Endothelial cell of umbilical vein (primary cell): ENCODE results near the gene SH3BGRL2. TPM values are rescaled to one million over a fixed set of nuclear protein-coding genes. Genes with fewer than 3 reads are reported as not detected.

Experiments used
- BruUV-seq: library from RNA; stranded (reverse); fragments of 400-500 nt; replicated peaks from 2 replicates; lab custom pipeline; 2021; lab: Mats Ljungman, UMichigan
- CTCF ChIA-PET: fragments of 300-600, 350-600 bp; sonication (Branson Sonifier 250); formaldehyde crosslinking; loops from one replicate; lab custom pipeline; 2021; ENCODE audit warnings: antibody characterized with exemption, inconsistent platforms; lab: Charles Lee
- POLR2A ChIA-PET: fragments of 300-600, 350-600 bp; sonication (Branson Sonifier 250); formaldehyde crosslinking; loops from one replicate; lab custom pipeline; 2021; ENCODE audit warnings: antibody characterized with exemption, inconsistent platforms; lab: Charles Lee
- DNase-seq: peaks from one replicate; pipeline ENCODE4 v3.0.0-alpha.2; 2011; ENCODE audit warnings: low read depth, low spot score
- FAIRE-seq: peaks from 2 replicates; lab custom pipeline; 2011; peaks lifted over from hg19 to GRCh38; lab: Jason Lieb, UNC
- H2AFZ ChIP-seq: 2 replicates; pipeline ENCODE4 v1.6.0; 2012; ENCODE audit warnings: low read depth, low read length, control low read depth, inconsistent platforms
- H3K27ac ChIP-seq: 2 replicates; pipeline ENCODE4 v1.5.1; 2011; ENCODE audit warnings: low read depth, mild to moderate bottlenecking, control low read depth, low read length, moderate library complexity; ENCODE audit not compliant: insufficient read depth
- H3K27me3 ChIP-seq, 2 experiments: 2 replicates each; pipeline versions ENCODE4 v1.6.0 to v1.6.1; 2011; ENCODE audit warnings: low read length in 2 of 2, mixed read lengths in 1 of 2; ENCODE audit not compliant: control insufficient read depth in 2 of 2, insufficient read depth in 2 of 2
- H3K36me3 ChIP-seq, 2 experiments: 2 replicates in 1 of 2; 3 replicates in 1 of 2; pipeline ENCODE4 v1.5.1; 2011; ENCODE audit warnings: low read length in 2 of 2, mild to moderate bottlenecking in 1 of 2, moderate library complexity in 1 of 2; ENCODE audit not compliant: control insufficient read depth in 2 of 2, insufficient read depth in 2 of 2; ENCODE audit errors: extremely low read depth in 1 of 2
- H3K4me1 ChIP-seq: 3 replicates; pipeline ENCODE4 v1.5.1; 2011; ENCODE audit warnings: mild to moderate bottlenecking, low read length; ENCODE audit not compliant: control insufficient read depth, insufficient read depth; ENCODE audit errors: extremely low read depth
- H3K4me2 ChIP-seq: 2 replicates; pipeline ENCODE4 v1.6.1; 2011; ENCODE audit warnings: low read length, control low read depth, mixed read lengths; ENCODE audit not compliant: insufficient read depth
- H3K4me3 ChIP-seq, 3 experiments: fragments of 200-600 bp in 1 of 3; sonication (generic), shearing (Covaris generic) in 1 of 3; replicated peaks in 1 of 3; 2 replicates each; pipeline ENCODE4 v1.5.1; 2011 to 2016; ENCODE audit warnings: control low read depth in 3 of 3, low read length in 3 of 3, mild to moderate bottlenecking in 2 of 3, inconsistent platforms in 1 of 3, low read depth in 1 of 3, moderate library complexity in 1 of 3; ENCODE audit not compliant: insufficient read depth in 1 of 3
- H3K79me2 ChIP-seq: 2 replicates; pipeline ENCODE4 v1.6.0; 2012; ENCODE audit warnings: low read length, inconsistent platforms; ENCODE audit not compliant: control insufficient read depth, insufficient read depth
- H3K9ac ChIP-seq: replicated peaks from 2 replicates; pipeline ENCODE3; 2011; ENCODE audit warnings: low read length, control low read depth; ENCODE audit not compliant: insufficient read depth; ENCODE audit errors: extremely low read depth
- H3K9me1 ChIP-seq: replicated peaks from 3 replicates; pipeline ENCODE4 v1.6.0; 2011; ENCODE audit warnings: mild to moderate bottlenecking, low read length; ENCODE audit not compliant: control insufficient read depth, insufficient read depth; ENCODE audit errors: extremely low read depth
- H3K9me3 ChIP-seq: replicated peaks from 2 replicates; pipeline ENCODE4 v1.5.1; 2012; ENCODE audit warnings: low read length, inconsistent platforms; ENCODE audit not compliant: control insufficient read depth, insufficient read depth
- H4K20me1 ChIP-seq: replicated peaks from 2 replicates; pipeline ENCODE3; 2011; ENCODE audit warnings: mild to moderate bottlenecking, low read length; ENCODE audit not compliant: control insufficient read depth, insufficient read depth; ENCODE audit errors: extremely low read depth
- CTCF ChIP-seq, 2 donors: IDR thresholded peaks; 1 replicate in 1 of 2; 2 replicates in 1 of 2; pipeline ENCODE4 v1.5.1; 2011; ENCODE audit warnings: low read length in 2 of 2, mild to moderate bottlenecking in 2 of 2, moderate library complexity in 2 of 2, control low read depth in 1 of 2, inconsistent platforms in 1 of 2, low read depth in 1 of 2; ENCODE audit not compliant: insufficient read depth in 1 of 2; ENCODE audit errors: extremely low read depth in 1 of 2
- EZH2 ChIP-seq: IDR thresholded peaks from 2 replicates; pipeline ENCODE4 v1.6.1; 2012; ENCODE audit warnings: borderline replicate concordance, low read depth, mild to moderate bottlenecking, moderate library complexity, low read length, inconsistent platforms; ENCODE audit not compliant: severe bottlenecking
- FOS ChIP-seq: IDR thresholded peaks from 2 replicates; pipeline ENCODE4 v1.6.1; 2011; ENCODE audit warnings: mild to moderate bottlenecking, low read length, moderate library complexity, borderline replicate concordance; ENCODE audit not compliant: insufficient read depth
- GATA2 ChIP-seq: IDR thresholded peaks from 2 replicates; pipeline ENCODE4 v1.7.0; 2011; ENCODE audit warnings: low read depth, mild to moderate bottlenecking, moderate library complexity, mixed read lengths, low read length; ENCODE audit not compliant: insufficient read length, insufficient read depth
- JUN ChIP-seq: IDR thresholded peaks from 2 replicates; pipeline ENCODE4 v1.6.1; 2011; ENCODE audit warnings: borderline replicate concordance, low read depth; ENCODE audit not compliant: insufficient read length, insufficient read depth
- MAX ChIP-seq: IDR thresholded peaks from 2 replicates; pipeline ENCODE4 v1.6.1; 2011; ENCODE audit not compliant: insufficient read depth, insufficient read length
- MYC ChIP-seq: IDR thresholded peaks from one replicate; pipeline ENCODE4 v1.6.1; 2011; ENCODE audit warnings: mild to moderate bottlenecking, low read depth, low read length
- POLR2A ChIP-seq: IDR thresholded peaks from 2 replicates; pipeline ENCODE4 v1.6.1; 2012; ENCODE audit warnings: low read depth, mild to moderate bottlenecking, control low read depth, low read length
- POLR2AphosphoS5 ChIP-seq: IDR thresholded peaks from 2 replicates; pipeline ENCODE4 v1.6.1; 2012; ENCODE audit warnings: low read depth, mild to moderate bottlenecking, control low read depth, low read length, moderate library complexity; ENCODE audit not compliant: insufficient read depth
- dilution Hi-C: fragments of 300-500 bp; cut with MboI; formaldehyde crosslinking; loops from one replicate; pipeline ENCODE4 v1.15.0; 2019; ENCODE audit warnings: low sequenced_read_pairs; ENCODE audit not compliant: extremely low pct_ligation_motif_present
- intact Hi-C: fragments of 100-400 bp; cut with micrococcal nuclease; formaldehyde crosslinking; loops from one replicate; pipeline ENCODE4 v1.10.0; 2022
- polyA plus RNA-seq, 4 experiments: library from polyadenylated mRNA; depleted of rRNA in 3 of 4; stranded (reverse) in 3 of 4; unstranded in 1 of 4; fragments of >200 nt; gene quantifications; 2 replicates each; pipeline versions ENCODE4 v1.2.1 to v1.2.3, GENCODE V29; 2011 to 2012; ENCODE audit warnings: missing spikeins in 1 of 4
- total RNA-seq: library from RNA; stranded (reverse); gene quantifications from 2 replicates; pipeline ENCODE4 v1.2.3, GENCODE V29; 2021

Gene SH3BGRL2
- total and polyA plus RNA-seq, 2 donors (not counting 3 experiments of a cell fraction or from before 2014, with no cell fraction given), result 3.2 to 10.7 TPM

GRCh38 chr6:79735183-79735582 lies 104.1 kb downstream of the SH3BGRL2 start:
- DNase-seq (no peak), FAIRE-seq (no peak)
- H2AFZ ChIP-seq, result no peak overlapping the region
- H3K4me1 ChIP-seq, result peaks cover 11% of the 10 kb centered on the region
- no peaks in the 10 kb centered on the region for H3K79me2 ChIP-seq
- no peak overlapping the region for H3K4me3 ChIP-seq
- no peaks in the 10 kb centered on the region for H3K27me3 ChIP-seq
- intact Hi-C loops, result no loop called here
- H3K9me1 ChIP-seq, result no peaks in the 10 kb centered on the region
- ChIA-PET CTCF (no interaction called here), POLR2A (no interaction called here)
- no peaks in the 10 kb centered on the region for H3K36me3 ChIP-seq
- H3K4me2 ChIP-seq, result no peak overlapping the region
- TF ChIP-seq JUN, result no peak
- TF ChIP-seq FOS, result no peak
- TF ChIP-seq POLR2AphosphoS5, result no peak
- no peak for TF ChIP-seq GATA2
- no peak for TF ChIP-seq MYC
- TF ChIP-seq POLR2A, result no peak
- TF ChIP-seq MAX, result no peak
- TF ChIP-seq EZH2, result no peak
- no peak for TF ChIP-seq CTCF (IDR thresholded peaks at IDR 0.05; ENCODE audit: extremely low read depth in 1 of 2, insufficient read depth in 1 of 2, low read depth in 1 of 2, low read length in 2 of 2)
- no peak overlapping the region for H3K27ac ChIP-seq
- dilution Hi-C loops, result no loop called here
- no peak overlapping the region for H3K9ac ChIP-seq
- H4K20me1 ChIP-seq, result no peaks in the 10 kb centered on the region
- BruUV-seq, result no TSS peak
- H3K9me3 ChIP-seq, result no peaks in the 10 kb centered on the region
